ENCODE results near the gene OGFOD3. TPM values are rescaled to one million over a fixed set of nuclear protein-coding genes. Genes with fewer than 3 reads are reported as not detected.
A peak's percentile ranks its signal among the peaks of the same experiment; 100 is the strongest.

OGFOD3 gene, protein sequence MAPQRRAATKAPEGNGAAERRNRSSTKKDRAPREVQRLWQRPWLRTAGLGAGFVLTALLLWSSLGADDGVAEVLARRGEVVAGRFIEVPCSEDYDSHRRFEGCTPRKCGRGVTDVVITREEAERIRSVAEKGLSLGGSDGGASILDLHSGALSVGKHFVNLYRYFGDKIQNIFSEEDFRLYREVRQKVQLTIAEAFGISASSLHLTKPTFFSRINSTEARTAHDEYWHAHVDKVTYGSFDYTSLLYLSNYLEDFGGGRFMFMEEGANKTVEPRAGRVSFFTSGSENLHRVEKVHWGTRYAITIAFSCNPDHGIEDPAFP
- total RNA-seq (2021; ENCODE audit: unreplicated experiment) = 53.6 TPM
- 58.9 and 66.1 TPM in 2 replicates for polyA plus RNA-seq (2012)
- Bru-seq, nascent RNA = percentile 65 among the genes with signal in this experiment
- percentile 74 among the genes with signal in this experiment for BruChase-seq, experiment 1, labeled RNA remaining after a 6-hour chase
- BruChase-seq, experiment 2, labeled RNA remaining after a 2-hour chase = percentile 67 among the genes with signal in this experiment
- long read RNA-seq, full-length matches to known transcripts = 44 of 72 reads
- long read RNA-seq, partial matches to known transcripts = 5 of 72 reads
- long read RNA-seq, other reads (novel, unspliced or antisense) = 23 of 72 reads

GRCh38 chr17:82418001-82418986, at the start of gene OGFOD3, which contains the start of gene HEXD:
Gene OGFOD3, minus strand, starts transcription at chr17:82418586. Its CDS starts 101 bp downstream, at chr17:82418485.
Gene HEXD, plus strand, starts transcription at chr17:82418347. Its CDS starts 1,453 bp downstream, at chr17:82419800.
- Histone ChIP-seq H3K27ac (ENCODE audit: low read depth, low read length) (peak within 1 kb of the TSS; percentile 98), H3K27me3 (ENCODE audit: insufficient read depth, low read length) (no peaks in the 10 kb centered on the region), H3K36me3 (ENCODE audit: control insufficient read depth in 1 of 2, insufficient read depth in 2 of 2, low read length in 2 of 2) (peaks cover 0 to 3% of the 10 kb centered on the region in 2 experiments; a peak in 1 of 4 replicates), H3K9ac (ENCODE audit: low read length) (peak within 1 kb of the TSS; percentile 75), H3K4me1 (ENCODE audit: control insufficient read depth in 1 of 2, insufficient read depth in 2 of 2, low read length in 2 of 2) (peaks cover 7 to 23% of the 10 kb centered on the region in 2 experiments), H4K20me1 (ENCODE audit: insufficient read depth) (peaks cover 6% of the 10 kb centered on the region; the same call in 1 of the 2 replicates), H3K79me2 (ENCODE audit: insufficient read depth, low read length) (no peaks in the 10 kb centered on the region), H3K9me3 (ENCODE audit: control insufficient read depth in 1 of 2, insufficient read depth in 1 of 2, low read depth in 1 of 2, low read length in 2 of 2) (peaks cover 0 to 2% of the 10 kb centered on the region in 2 experiments; a peak in 1 of 4 replicates), H3K4me2 (ENCODE audit: low read length) (peak within 1 kb of the TSS; percentile 92), H3K4me3 (replicated peaks in 1 of 2; ENCODE audit: low read depth in 1 of 2, low read length in 2 of 2) (peak within 1 kb of the TSS; percentile 65 to 81), H3K9me2 (ENCODE audit: insufficient read depth) (no peaks in the 10 kb centered on the region), H2AFZ (ENCODE audit: low read depth, low read length, poor library complexity, severe bottlenecking) (no peak within 1 kb of the TSS)
- ChIA-PET POLR2A (interaction anchor here (0.6 kb wide), 1 partner anchor 42 kb away, joined by 3 read pairs; no protein-coding TSS in a partner anchor), CTCF (no interaction called here), RAD21 (ENCODE audit: low non-redundant PET in 1 of 2, low total read pairs in 2 of 2, uncharacterized antibody in 2 of 2, unreplicated experiment in 2 of 2) (no interaction called here)
- intact Hi-C loops (cut with micrococcal nuclease) = loop anchor here (10.0 kb wide), 2 partner anchors 137 to 383 kb away; partner anchors contain the start of genes DCXR and RAC3
- no TSS peak for BruUV-seq (replicated peaks)
- ATAC-seq (peak; percentile 87), DNase-seq (ENCODE audit: low read depth, low spot score) (peak; percentile 68)
- peak; percentile 73 for TF ChIP-seq POLR2AphosphoS5 (IDR thresholded peaks at IDR 0.05; ENCODE audit: low read depth, low read length)
- TF ChIP-seq EGR1 (IDR thresholded peaks at IDR 0.05; ENCODE audit: low read depth) = 0 out of 2 replicates have a peak, but pooled peaks have one; percentile 37
- peak; percentile 90 for TF ChIP-seq MAX (IDR thresholded peaks at IDR 0.05)
- no peak for TF ChIP-seq CEBPB (IDR thresholded peaks at IDR 0.05; ENCODE audit: low read depth)
- peak; percentile 67 for TF ChIP-seq TCF7L2 (IDR thresholded peaks at IDR 0.05; ENCODE audit: borderline replicate concordance, extremely low read depth, insufficient read depth, insufficient read length)
- peak; percentile 85 for TF ChIP-seq SP1 (IDR thresholded peaks at IDR 0.05; ENCODE audit: low read depth)
- TF ChIP-seq EZH2 (IDR thresholded peaks at IDR 0.05) = no peak
- no peak for TF ChIP-seq ELF1 (IDR thresholded peaks at IDR 0.05; ENCODE audit: borderline replicate concordance, low read depth)
- no peak for TF ChIP-seq EZH2phosphoT487 (IDR thresholded peaks at IDR 0.05; ENCODE audit: borderline replicate concordance)
- no peak for TF ChIP-seq ZNF274 (IDR thresholded peaks at IDR 0.05; ENCODE audit: low read depth, low read length)
- TF ChIP-seq FOSL1 (IDR thresholded peaks at IDR 0.05; ENCODE audit: low read depth) = no peak
- peak; percentile 90 for TF ChIP-seq POLR2A (IDR thresholded peaks at IDR 0.05; ENCODE audit: borderline replicate concordance, extremely low read depth, insufficient read depth, insufficient read length)
- TF ChIP-seq RAD21 (IDR thresholded peaks at IDR 0.05; ENCODE audit: low read depth) = no peak
- peak; percentile 77; the same call in 1 of the 2 replicates for TF ChIP-seq SIN3A (IDR thresholded peaks at IDR 0.05; ENCODE audit: low read depth)
- TF ChIP-seq CBX3 (IDR thresholded peaks at IDR 0.05; ENCODE audit: low read depth) = no peak
- peak; percentile 92 for TF ChIP-seq YY1 (IDR thresholded peaks at IDR 0.05; ENCODE audit: extremely low read depth, insufficient replicate concordance, low read depth, low read length)
- TF ChIP-seq, protein P1, sequence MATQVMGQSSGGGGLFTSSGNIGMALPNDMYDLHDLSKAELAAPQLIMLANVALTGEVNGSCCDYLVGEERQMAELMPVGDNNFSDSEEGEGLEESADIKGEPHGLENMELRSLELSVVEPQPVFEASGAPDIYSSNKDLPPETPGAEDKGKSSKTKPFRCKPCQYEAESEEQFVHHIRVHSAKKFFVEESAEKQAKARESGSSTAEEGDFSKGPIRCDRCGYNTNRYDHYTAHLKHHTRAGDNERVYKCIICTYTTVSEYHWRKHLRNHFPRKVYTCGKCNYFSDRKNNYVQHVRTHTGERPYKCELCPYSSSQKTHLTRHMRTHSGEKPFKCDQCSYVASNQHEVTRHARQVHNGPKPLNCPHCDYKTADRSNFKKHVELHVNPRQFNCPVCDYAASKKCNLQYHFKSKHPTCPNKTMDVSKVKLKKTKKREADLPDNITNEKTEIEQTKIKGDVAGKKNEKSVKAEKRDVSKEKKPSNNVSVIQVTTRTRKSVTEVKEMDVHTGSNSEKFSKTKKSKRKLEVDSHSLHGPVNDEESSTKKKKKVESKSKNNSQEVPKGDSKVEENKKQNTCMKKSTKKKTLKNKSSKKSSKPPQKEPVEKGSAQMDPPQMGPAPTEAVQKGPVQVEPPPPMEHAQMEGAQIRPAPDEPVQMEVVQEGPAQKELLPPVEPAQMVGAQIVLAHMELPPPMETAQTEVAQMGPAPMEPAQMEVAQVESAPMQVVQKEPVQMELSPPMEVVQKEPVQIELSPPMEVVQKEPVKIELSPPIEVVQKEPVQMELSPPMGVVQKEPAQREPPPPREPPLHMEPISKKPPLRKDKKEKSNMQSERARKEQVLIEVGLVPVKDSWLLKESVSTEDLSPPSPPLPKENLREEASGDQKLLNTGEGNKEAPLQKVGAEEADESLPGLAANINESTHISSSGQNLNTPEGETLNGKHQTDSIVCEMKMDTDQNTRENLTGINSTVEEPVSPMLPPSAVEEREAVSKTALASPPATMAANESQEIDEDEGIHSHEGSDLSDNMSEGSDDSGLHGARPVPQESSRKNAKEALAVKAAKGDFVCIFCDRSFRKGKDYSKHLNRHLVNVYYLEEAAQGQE (IDR thresholded peaks at IDR 0.05; ENCODE audit: low read depth) = no peak

All from HCT116 (cell line).